HG03460 (cell line): ENCODE data around the gene SLC35F1.

Experiments used
- ATAC-seq: cut with Tn5 transposase; IDR thresholded peaks from one replicate; pipeline ENCODE4 v1.9.1; 2021; ENCODE audit not compliant: unreplicated experiment

Gene SLC35F1

GRCh38 chr6:118344014-118344670 lies 437.1 kb downstream of the SLC35F1 start:
- ATAC-seq = no peak

GRCh38 chr6:118350881-118351430 lies 443.9 kb downstream of the SLC35F1 start:
- ATAC-seq = no peak

DNA sequence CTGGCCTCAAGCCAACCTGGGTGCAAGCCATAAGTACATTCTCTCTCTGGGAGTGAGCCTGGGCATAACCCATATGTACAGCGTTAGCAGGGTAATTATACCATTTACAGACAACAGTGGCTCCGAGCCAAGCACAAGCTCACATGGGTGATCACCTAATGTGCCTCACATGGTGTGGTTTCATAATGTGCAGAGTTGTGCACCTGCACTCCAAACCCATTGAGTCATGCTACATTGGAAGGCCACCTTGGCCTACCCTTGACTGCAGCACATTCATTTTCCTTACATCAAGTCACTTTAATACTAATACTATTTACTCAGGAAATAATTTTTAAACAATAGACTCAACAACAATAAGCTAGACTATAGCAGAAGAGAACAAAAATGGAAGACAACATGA lies 446.5 kb downstream of the SLC35F1 start:
- ATAC-seq = no peak

GRCh38 chr6:118354641-118355040 lies 447.6 kb downstream of the SLC35F1 start:
- ATAC-seq = peak; percentile 99

- no peak for ATAC-seq
Observed at GRCh38 chr6:118356054-118356453, 449.0 kb downstream of the SLC35F1 start.

DNA sequence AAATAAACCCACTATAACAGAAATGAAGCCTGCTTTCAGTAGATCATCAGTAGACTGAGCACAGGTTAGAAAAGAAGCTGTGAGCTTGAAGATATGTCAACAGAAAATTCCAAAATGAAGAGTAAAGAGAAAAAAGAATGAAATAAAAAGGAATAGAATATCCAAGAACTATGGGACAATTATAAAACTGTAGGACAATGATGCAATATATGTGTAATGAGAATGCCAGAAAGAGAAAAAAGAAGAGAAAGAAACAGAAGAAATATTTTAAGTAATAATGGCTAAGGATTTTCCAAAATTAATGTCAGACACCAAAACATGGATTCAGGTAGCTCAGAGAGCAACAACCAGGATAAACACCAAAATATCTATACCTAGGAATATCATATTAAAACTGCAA lies 449.6 kb downstream of the SLC35F1 start:
- ATAC-seq = no peak
